PC-9 (cell line): ENCODE data around the gene BRD4.

ENCODE experiments used
- CTCF ChIP-seq: fragments of 200-600 bp; sonication (generic); conservative IDR thresholded peaks from 2 replicates; pipeline ENCODE4 v1.6.1; 2017; ENCODE audit warnings: mixed run types, antibody characterized with exemption, mild to moderate bottlenecking, moderate library complexity
- EZH2 ChIP-seq: fragments of 200-600 bp; sonication (generic); IDR thresholded peaks from 2 replicates; pipeline ENCODE4 v1.8.0; 2017; ENCODE audit warnings: antibody characterized with exemption, low read depth

- TF ChIP-seq CTCF, result no peak
- TF ChIP-seq EZH2, result no peak
Measured at GRCh38 chr19:15257782-15258181, 74.6 kb downstream of the BRD4 start.
